Panc1 (cell line): ENCODE data around the gene RHOA. TPM values are rescaled to one million over a fixed set of nuclear protein-coding genes. Genes with fewer than 3 reads are reported as not detected.
"Not testable (repeated sequence)": the region's sequence is repeated elsewhere in the genome, so short reads cannot be mapped to it uniquely, and the experiment has no call there.

Experiments used
- ATAC-seq: fragments of 200-7000 bp; cut with Tn5 transposase; 2 replicates; pipeline ENCODE4 v1.9.1; 2020; ENCODE audit warnings: mild to moderate bottlenecking, moderate library complexity
- BruUV-seq: library from RNA; stranded (reverse); fragments of 400-500 nt; replicated peaks from 2 replicates; lab custom pipeline; 2021; lab: Mats Ljungman, UMichigan
- CTCF ChIA-PET: fragments of 300-600 bp; sonication (Branson Sonifier 250); formaldehyde crosslinking; loops from one replicate; lab custom pipeline; 2022; ENCODE audit warnings: antibody characterized with exemption; lab: Charles Lee
- POLR2A ChIA-PET: fragments of 300-600 bp; sonication (Branson Sonifier 250); formaldehyde crosslinking; loops from one replicate; lab custom pipeline; 2022; ENCODE audit warnings: antibody characterized with exemption; lab: Charles Lee
- DNase-seq: peaks from one replicate; pipeline ENCODE4 v3.0.0-alpha.2; 2010; ENCODE audit warnings: low read depth, low spot score
- H3K27ac ChIP-seq: 2 replicates; pipeline ENCODE4 v1.5.1; 2011; ENCODE audit warnings: mild to moderate bottlenecking, low read length, inconsistent platforms
- H3K27me3 ChIP-seq: fragments of 200-500 bp; sonication (Bioruptor generic); 2 replicates; pipeline ENCODE4 v1.6.0; 2014; ENCODE audit warnings: low read length, inconsistent platforms; ENCODE audit not compliant: control insufficient read depth, insufficient read depth
- H3K36me3 ChIP-seq: fragments of 200-500 bp; sonication (Bioruptor generic); 2 replicates; pipeline ENCODE4 v1.5.1; 2014; ENCODE audit warnings: inconsistent platforms, mild to moderate bottlenecking, low read length, moderate library complexity; ENCODE audit not compliant: control insufficient read depth, insufficient read depth
- H3K4me1 ChIP-seq: 2 replicates; pipeline ENCODE4 v1.5.1; 2011; ENCODE audit warnings: inconsistent platforms, mild to moderate bottlenecking, low read length, moderate library complexity; ENCODE audit not compliant: control insufficient read depth, insufficient read depth
- H3K4me3 ChIP-seq, 2 experiments: 2 replicates each; pipeline ENCODE4 v1.5.1; 2011 to 2012; ENCODE audit warnings: low read depth in 2 of 2, low read length in 2 of 2, mild to moderate bottlenecking in 2 of 2, inconsistent platforms in 1 of 2, moderate library complexity in 1 of 2
- H3K9me3 ChIP-seq: fragments of 200-500 bp; sonication (Bioruptor generic); 2 replicates; pipeline ENCODE4 v1.5.1; 2014; ENCODE audit warnings: low read depth, mild to moderate bottlenecking, inconsistent platforms, low read length, moderate library complexity; ENCODE audit not compliant: control insufficient read depth, insufficient read depth
- POLR2AphosphoS5 ChIP-seq: IDR thresholded peaks from 2 replicates; pipeline ENCODE4 v1.6.1; 2012; ENCODE audit warnings: mild to moderate bottlenecking, low read depth, low read length, moderate library complexity
- SIN3A ChIP-seq: IDR thresholded peaks from 2 replicates; pipeline ENCODE4 v1.6.1; 2012; ENCODE audit warnings: low read depth, mild to moderate bottlenecking, low read length, moderate library complexity, borderline replicate concordance; ENCODE audit not compliant: insufficient read depth
- TCF7L2 ChIP-seq: IDR thresholded peaks from 2 replicates; pipeline ENCODE4 v1.6.1; 2011; ENCODE audit warnings: mild to moderate bottlenecking, low read depth, low read length, inconsistent platforms
- in situ Hi-C: cut with HindIII; loops from 2 replicates; pipeline ENCODE4 v1.10.0; 2016; ENCODE audit warnings: low sequenced_read_pairs, low pct_unique_long_range_greater_than_20kb
- intact Hi-C: fragments of 100-400 bp; cut with micrococcal nuclease; formaldehyde crosslinking; loops from one replicate; pipeline ENCODE4 v1.10.0; 2022; ENCODE audit not compliant: unreplicated experiment
- total RNA-seq: library from RNA; stranded (reverse); gene quantifications from one replicate; pipeline ENCODE4 v1.2.1, GENCODE V29; 2021; ENCODE audit not compliant: unreplicated experiment
- TF ChIP-seq, protein P1 (sequence below), 2 experiments: IDR thresholded peaks; 2 replicates each; pipeline ENCODE4 v1.6.1; 2011 to 2012; ENCODE audit warnings: low read depth in 2 of 2, control low read depth in 1 of 2, low read length in 1 of 2, mild to moderate bottlenecking in 1 of 2, moderate library complexity in 1 of 2; ENCODE audit not compliant: insufficient read depth in 1 of 2

RHOA gene
- total RNA-seq, 1 experiment from 2014 or later = 296 TPM

DNA sequence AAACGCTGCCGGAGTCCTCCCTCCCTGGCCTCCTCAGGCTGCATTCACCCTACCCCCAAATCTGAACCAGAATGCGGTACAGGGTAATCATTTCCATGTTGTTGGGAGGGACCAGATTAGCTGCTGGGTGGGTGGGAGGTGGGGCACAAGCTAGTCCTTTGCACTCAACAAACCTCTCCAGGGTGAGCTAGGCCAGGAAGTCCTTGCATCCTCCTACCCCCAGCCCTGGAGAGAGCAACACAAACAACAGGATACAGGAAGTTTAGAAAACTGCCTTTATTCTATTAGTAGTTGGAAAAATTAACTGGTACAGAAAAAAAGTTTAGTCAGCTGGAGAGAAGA is 52.9 kb downstream of the RHOA start:
- intact Hi-C loops (no loop called here), in situ Hi-C loops (no loop called here)
- no peak for DNase-seq
- peak; percentile 56 for ATAC-seq
- ChIA-PET CTCF (interaction anchor here (0.7 kb wide), 1 partner anchor 61 kb away, joined by 3 read pairs; no protein-coding TSS in a partner anchor), POLR2A (interaction anchor here (0.6 kb wide), 1 partner anchor 20 kb away, joined by 5 read pairs; no protein-coding TSS in a partner anchor)
- TF ChIP-seq SIN3A (no peak), TCF7L2 (no peak), POLR2AphosphoS5 (no peak)
- TF ChIP-seq, protein P1, sequence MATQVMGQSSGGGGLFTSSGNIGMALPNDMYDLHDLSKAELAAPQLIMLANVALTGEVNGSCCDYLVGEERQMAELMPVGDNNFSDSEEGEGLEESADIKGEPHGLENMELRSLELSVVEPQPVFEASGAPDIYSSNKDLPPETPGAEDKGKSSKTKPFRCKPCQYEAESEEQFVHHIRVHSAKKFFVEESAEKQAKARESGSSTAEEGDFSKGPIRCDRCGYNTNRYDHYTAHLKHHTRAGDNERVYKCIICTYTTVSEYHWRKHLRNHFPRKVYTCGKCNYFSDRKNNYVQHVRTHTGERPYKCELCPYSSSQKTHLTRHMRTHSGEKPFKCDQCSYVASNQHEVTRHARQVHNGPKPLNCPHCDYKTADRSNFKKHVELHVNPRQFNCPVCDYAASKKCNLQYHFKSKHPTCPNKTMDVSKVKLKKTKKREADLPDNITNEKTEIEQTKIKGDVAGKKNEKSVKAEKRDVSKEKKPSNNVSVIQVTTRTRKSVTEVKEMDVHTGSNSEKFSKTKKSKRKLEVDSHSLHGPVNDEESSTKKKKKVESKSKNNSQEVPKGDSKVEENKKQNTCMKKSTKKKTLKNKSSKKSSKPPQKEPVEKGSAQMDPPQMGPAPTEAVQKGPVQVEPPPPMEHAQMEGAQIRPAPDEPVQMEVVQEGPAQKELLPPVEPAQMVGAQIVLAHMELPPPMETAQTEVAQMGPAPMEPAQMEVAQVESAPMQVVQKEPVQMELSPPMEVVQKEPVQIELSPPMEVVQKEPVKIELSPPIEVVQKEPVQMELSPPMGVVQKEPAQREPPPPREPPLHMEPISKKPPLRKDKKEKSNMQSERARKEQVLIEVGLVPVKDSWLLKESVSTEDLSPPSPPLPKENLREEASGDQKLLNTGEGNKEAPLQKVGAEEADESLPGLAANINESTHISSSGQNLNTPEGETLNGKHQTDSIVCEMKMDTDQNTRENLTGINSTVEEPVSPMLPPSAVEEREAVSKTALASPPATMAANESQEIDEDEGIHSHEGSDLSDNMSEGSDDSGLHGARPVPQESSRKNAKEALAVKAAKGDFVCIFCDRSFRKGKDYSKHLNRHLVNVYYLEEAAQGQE (IDR thresholded peaks at IDR 0.05; ENCODE audit: insufficient read depth in 1 of 2, low read depth in 2 of 2, low read length in 1 of 2) = no peak
- Histone ChIP-seq H3K4me1 (peaks cover 12% of the 10 kb centered on the region), H3K27ac (peak overlapping the region; percentile 92), H3K27me3 (no peaks in the 10 kb centered on the region), H3K9me3 (no peaks in the 10 kb centered on the region), H3K36me3 (peaks cover 3% of the 10 kb centered on the region), H3K4me3 (peak overlapping the region; percentile 69 to 85)
- BruUV-seq = no TSS peak

DNA sequence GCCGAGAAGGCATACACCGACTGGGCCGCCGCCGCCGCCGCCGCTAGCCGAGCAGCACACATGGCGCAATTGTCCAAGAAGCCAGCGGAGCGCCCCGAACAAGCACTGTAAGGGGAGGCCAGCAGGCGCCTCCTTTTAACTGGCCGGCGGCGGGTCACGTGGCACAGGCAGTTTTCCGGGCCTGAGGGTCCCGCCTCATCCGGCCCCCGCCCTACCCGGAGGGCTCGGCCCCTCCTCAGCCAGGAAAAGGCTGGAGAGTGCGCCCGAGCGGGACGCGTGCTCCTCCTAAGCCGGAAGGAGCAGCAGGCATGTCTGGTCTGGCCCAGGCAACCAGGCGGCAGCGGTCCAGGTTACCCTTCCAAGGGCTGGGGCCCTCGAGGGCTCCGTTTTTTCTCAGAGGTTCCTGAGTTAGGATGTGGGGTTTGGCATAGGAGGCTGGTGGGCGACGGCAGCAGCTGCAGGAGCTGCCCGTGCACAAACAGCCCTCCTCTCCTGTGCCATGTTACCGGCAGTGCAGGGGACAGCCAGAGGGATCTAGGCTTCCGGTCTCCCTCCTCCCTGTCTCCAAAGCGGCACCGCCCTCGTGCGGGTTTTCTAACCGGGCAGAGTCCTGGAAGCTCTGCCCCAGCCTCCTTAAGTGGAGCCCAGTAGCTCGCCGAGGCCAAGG is 53.4 kb downstream of the RHOA start, which contains the start of gene GPX1:
GPX1 (minus strand) TSS at position 137 of the 667 bp plus-strand sequence; CDS start at position 62, 75 bp downstream.
- BruUV-seq = no TSS peak
- intact Hi-C loops = no loop called here
- in situ Hi-C loops = no loop called here
- ATAC-seq = peak; percentile 96
- H3K4me1 ChIP-seq = peaks cover 12% of the 10 kb centered on the region
- no peaks in the 10 kb centered on the region for H3K27me3 ChIP-seq
- peak; percentile 45 for DNase-seq
- peak within 1 kb of the TSS; percentile 92 for H3K27ac ChIP-seq
- peaks cover 3% of the 10 kb centered on the region for H3K36me3 ChIP-seq
- no peak for TF ChIP-seq SIN3A
- TF ChIP-seq POLR2AphosphoS5 = peak; percentile 88
- peak; percentile 74 for TF ChIP-seq TCF7L2
- CTCF ChIA-PET = interaction anchor here (0.7 kb wide), 1 partner anchor 61 kb away, joined by 3 read pairs; no protein-coding TSS in a partner anchor
- peak within 1 kb of the TSS; percentile 69 to 85 for H3K4me3 ChIP-seq
- POLR2A ChIA-PET = no interaction called here
- H3K9me3 ChIP-seq = no peaks in the 10 kb centered on the region

DNA sequence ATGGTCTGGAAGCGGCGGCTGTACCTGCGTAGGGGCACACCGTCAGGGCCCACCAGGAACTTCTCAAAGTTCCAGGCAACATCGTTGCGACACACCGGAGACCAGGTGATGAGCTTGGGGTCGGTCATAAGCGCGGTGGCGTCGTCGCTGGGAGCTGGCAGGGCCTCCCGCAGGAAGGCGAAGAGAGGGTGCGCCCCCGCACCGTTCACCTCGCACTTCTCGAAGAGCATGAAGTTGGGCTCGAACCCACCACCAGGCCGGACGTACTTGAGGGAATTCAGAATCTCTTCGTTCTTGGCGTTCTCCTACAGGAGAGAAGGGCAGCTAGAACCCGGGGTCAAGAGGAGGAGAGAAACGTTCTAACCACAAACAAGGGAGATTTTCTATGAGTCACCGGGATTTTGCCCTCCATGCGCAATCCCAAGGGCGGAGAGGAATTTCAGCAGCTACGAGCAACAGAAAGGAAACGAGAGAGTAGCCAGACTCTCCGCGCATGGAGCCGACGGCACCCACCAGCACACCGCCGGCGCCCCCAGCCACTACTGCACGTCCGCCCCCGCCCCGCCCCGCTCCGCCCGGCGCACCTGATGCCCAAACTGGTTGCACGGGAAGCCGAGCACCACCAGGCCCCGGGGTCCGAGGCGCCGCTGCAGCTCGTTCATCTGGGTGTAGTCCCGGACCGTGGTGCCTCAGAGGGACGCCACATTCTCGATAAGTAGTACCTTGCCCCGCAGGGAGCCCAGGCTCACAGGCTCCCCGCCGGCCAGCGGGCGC is 54.1 kb downstream of the RHOA start:
- ATAC-seq, DNase-seq, H3K36me3 ChIP-seq, intact Hi-C loops, in situ Hi-C loops, H3K27me3 ChIP-seq, H3K9me3 ChIP-seq, CTCF ChIA-PET: not testable (repeated sequence)
- Histone ChIP-seq H3K27ac (peak overlapping the region; percentile 89), H3K4me3 (peak overlapping the region; percentile 69 to 85), H3K4me1 (peaks cover 12% of the 10 kb centered on the region)
- TSS peak; percentile 90 for BruUV-seq
- POLR2A ChIA-PET = interaction anchor here (0.5 kb wide), 1 partner anchor 237 kb away, joined by 4 read pairs; the partner anchor contains the start of gene USP19

DNA sequence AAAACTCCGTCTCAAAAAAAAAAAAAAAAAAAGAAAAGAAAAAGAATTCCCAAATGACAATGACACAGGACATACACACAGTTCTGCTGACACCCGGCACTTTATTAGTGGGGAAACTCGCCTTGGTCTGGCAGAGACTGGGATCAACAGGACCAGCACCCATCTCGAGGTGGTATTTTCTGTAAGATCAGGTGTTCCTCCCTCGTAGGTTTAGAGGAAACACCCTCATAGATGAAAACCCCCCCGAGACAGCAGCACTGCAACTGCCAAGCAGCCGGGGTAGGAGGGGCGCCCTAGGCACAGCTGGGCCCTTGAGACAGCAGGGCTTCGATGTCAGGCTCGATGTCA is 54.7 kb downstream of the RHOA start:
- POLR2A ChIA-PET = interaction anchor here (0.5 kb wide), 1 partner anchor 236 kb away, joined by 4 read pairs; the partner anchor contains the start of gene USP19
- in situ Hi-C loops, H3K27me3 ChIP-seq, CTCF ChIA-PET, H3K36me3 ChIP-seq, intact Hi-C loops, DNase-seq, ATAC-seq, H3K9me3 ChIP-seq, BruUV-seq: not testable (repeated sequence)
- Histone ChIP-seq H3K4me3 (peak overlapping the region; percentile 69 to 85), H3K4me1 (peaks cover 12% of the 10 kb centered on the region), H3K27ac (peak overlapping the region; percentile 89)
